Thymus (tissue), 11 donors: ENCODE data around the gene RPLP1. TPM values are rescaled to one million over a fixed set of nuclear protein-coding genes. Genes with fewer than 3 reads are reported as not detected.

Experiments
- DNase-seq, 9 donors: peaks; one replicate each; pipeline ENCODE4 v3.0.0-alpha.2; 2013; ENCODE audit warnings: low spot score in 9 of 9, low read depth in 6 of 9, missing footprints in 1 of 9
- H3K27ac ChIP-seq, 2 donors: one replicate each; pipeline ENCODE4 v1.5.1; 2013; ENCODE audit warnings: control low read depth in 1 of 2, low read depth in 1 of 2, low read length in 1 of 2, mild to moderate bottlenecking in 1 of 2, moderate library complexity in 1 of 2
- H3K27me3 ChIP-seq, 2 donors: one replicate each; pipeline ENCODE4 v1.5.1; 2013; ENCODE audit warnings: low read length in 1 of 2; ENCODE audit not compliant: control insufficient read depth in 2 of 2, insufficient read depth in 1 of 2
- H3K36me3 ChIP-seq, 2 donors: one replicate each; pipeline ENCODE4 v1.5.1; 2013; ENCODE audit warnings: low read length in 1 of 2, mild to moderate bottlenecking in 1 of 2, moderate library complexity in 1 of 2; ENCODE audit not compliant: control insufficient read depth in 2 of 2, insufficient read depth in 2 of 2
- H3K4me1 ChIP-seq, 2 donors: one replicate each; pipeline ENCODE4 v1.5.1; 2013; ENCODE audit warnings: low read length in 2 of 2; ENCODE audit not compliant: control insufficient read depth in 2 of 2, insufficient read depth in 2 of 2
- H3K4me3 ChIP-seq, 2 donors: one replicate each; pipeline ENCODE4 v1.5.1; 2013; ENCODE audit warnings: low read length in 2 of 2, control low read depth in 1 of 2, mild to moderate bottlenecking in 1 of 2
- H3K9me3 ChIP-seq, 2 donors: one replicate each; pipeline ENCODE4 v1.5.1; 2013; ENCODE audit warnings: low read length in 1 of 2, mild to moderate bottlenecking in 1 of 2; ENCODE audit not compliant: control insufficient read depth in 2 of 2, insufficient read depth in 1 of 2
- WGBS: extraction: QIAGEN DNeasy Blood & Tissue Kit; methylation state at CpG from one replicate; pipeline ENCODE4 v1.1.7; 2013; 5-methylcytosine and 5-hydroxymethylcytosine counted together
- polyA plus RNA-seq: library from polyadenylated mRNA; stranded (reverse); fragments of 200-250 nt; gene quantifications from one replicate; pipeline ENCODE4 v1.2.3, GENCODE V29; 2013
- total RNA-seq: library from RNA; stranded (reverse); fragments of 120-200 nt; gene quantifications from one replicate; pipeline ENCODE4 v1.2.4, GENCODE V29; 2013
- donor health status: healthy.

The RPLP1 gene
- total and polyA plus RNA-seq, 2 donors: 883 to 2,341 TPM

DNA sequence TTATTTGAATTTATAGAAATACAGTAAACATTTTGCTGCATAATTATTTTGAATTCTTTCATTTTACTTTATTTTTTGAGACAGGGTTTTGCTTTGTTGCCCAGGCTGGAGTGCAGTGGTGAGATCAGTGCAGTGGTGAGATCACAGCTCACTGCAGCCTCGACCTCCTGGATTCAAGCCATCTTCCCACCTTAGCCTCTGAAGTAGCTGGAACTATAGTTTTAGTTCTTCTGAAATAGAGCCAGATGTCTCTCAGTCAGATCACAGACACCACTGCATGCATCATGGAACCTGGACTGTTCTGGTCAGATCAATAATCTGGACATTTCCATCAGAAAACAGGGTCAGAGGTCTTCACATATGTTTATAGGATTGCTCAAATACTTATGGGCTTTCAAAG, 7.9 kb downstream of the RPLP1 start:
- Histone ChIP-seq H3K27ac (no peak overlapping the region), H3K4me1 (peaks cover 4 to 9% of the 10 kb centered on the region in 2 donors), H3K36me3 (peaks cover 10 to 21% of the 10 kb centered on the region in 2 donors), H3K9me3 (no peaks in the 10 kb centered on the region), H3K4me3 (no peak overlapping the region), H3K27me3 (no peaks in the 10 kb centered on the region)
- 84% methylated on average over 1 of the region's 1 CpG for WGBS
- no peak for DNase-seq

- Histone ChIP-seq H3K36me3 (peaks cover 0 to 6% of the 10 kb centered on the region in 2 donors), H3K4me3 (peak overlapping the region; percentile 59 to 63), H3K9me3 (no peaks in the 10 kb centered on the region), H3K27ac (no peak overlapping the region), H3K27me3 (no peaks in the 10 kb centered on the region), H3K4me1 (peaks cover 4 to 13% of the 10 kb centered on the region in 2 donors)
- no peak for DNase-seq
- 79% methylated on average over 23 of the region's 23 CpGs for WGBS
Observed at GRCh38 chr15:69462030-69462492, 9.4 kb downstream of the RPLP1 start.

DNA sequence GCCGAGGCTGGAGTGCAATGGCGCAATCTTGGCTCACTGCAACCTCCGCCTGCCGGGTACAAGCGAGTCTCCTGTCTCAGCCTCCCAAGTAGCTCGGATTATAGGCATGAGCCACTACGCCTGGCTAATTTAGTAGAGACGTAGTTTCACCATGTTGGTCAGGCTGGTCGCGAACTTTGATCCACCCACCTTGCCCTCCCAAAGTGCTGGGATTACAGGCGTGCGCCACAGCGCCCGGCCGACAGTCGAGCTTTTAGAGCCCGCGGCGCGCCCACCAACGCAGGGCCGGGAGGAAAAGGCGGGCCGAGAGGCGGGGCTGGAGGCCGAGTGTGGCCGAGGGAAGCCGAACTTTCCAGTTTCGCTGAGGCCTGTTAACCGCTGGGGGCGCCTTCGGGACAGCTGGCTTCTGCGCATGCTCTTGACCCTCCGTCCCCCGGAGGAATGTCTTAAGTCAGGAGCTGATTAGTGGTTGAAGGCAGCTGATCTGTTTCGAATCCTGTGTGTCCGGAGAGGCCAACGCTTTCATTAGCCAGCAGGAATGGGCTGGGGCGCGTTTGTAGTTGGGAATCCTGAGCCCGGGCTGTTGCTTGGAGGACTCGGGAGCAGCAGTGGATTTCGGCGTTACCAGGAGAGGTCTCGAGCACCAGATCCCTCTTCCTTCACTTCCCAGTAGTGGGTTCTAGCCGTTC, 10.0 kb downstream of the RPLP1 start:
- peak overlapping the region; percentile 81 to 86 for H3K27ac ChIP-seq
- H3K36me3 ChIP-seq: no peaks in the 10 kb centered on the region
- peak; percentile 80 to 96 (median 88) for DNase-seq
- peak overlapping the region; percentile 59 to 63 for H3K4me3 ChIP-seq
- H3K4me1 ChIP-seq: peaks cover 4 to 18% of the 10 kb centered on the region in 2 donors
- no peaks in the 10 kb centered on the region for H3K9me3 ChIP-seq
- WGBS: 7% methylated on average over 46 of the region's 46 CpGs
- no peaks in the 10 kb centered on the region for H3K27me3 ChIP-seq

GRCh38 chr15:69463182-69463756, 10.7 kb downstream of the RPLP1 start:
- peaks cover 9 to 24% of the 10 kb centered on the region in 2 donors for H3K4me1 ChIP-seq
- DNase-seq: no peak
- H3K36me3 ChIP-seq: no peaks in the 10 kb centered on the region
- no peaks in the 10 kb centered on the region for H3K27me3 ChIP-seq
- no peaks in the 10 kb centered on the region for H3K9me3 ChIP-seq
- WGBS: 34% methylated on average over 13 of the region's 13 CpGs
- peak overlapping the region; percentile 59 to 63 for H3K4me3 ChIP-seq
- peak overlapping the region; percentile 81 to 86 for H3K27ac ChIP-seq

GRCh38 chr15:69465253-69465652, 12.6 kb downstream of the RPLP1 start:
- Histone ChIP-seq H3K4me3 (no peak overlapping the region), H3K4me1 (peaks cover 24 to 41% of the 10 kb centered on the region in 2 donors)
- DNase-seq: no peak

GRCh38 chr15:69466733-69467132, 14.1 kb downstream of the RPLP1 start:
- no peak overlapping the region for H3K27ac ChIP-seq
- no peak for DNase-seq
- peaks cover 24 to 41% of the 10 kb centered on the region in 2 donors for H3K4me1 ChIP-seq
- H3K4me3 ChIP-seq: no peak overlapping the region
- H3K9me3 ChIP-seq: no peaks in the 10 kb centered on the region
- H3K36me3 ChIP-seq: no peaks in the 10 kb centered on the region
- no peaks in the 10 kb centered on the region for H3K27me3 ChIP-seq
- 88% methylated on average over 2 of the region's 2 CpGs for WGBS

More at GRCh38 chr15:69465253-69465652, 12.6 kb downstream of the RPLP1 start:
- Histone ChIP-seq H3K9me3 (no peaks in the 10 kb centered on the region), H3K27ac (no peak overlapping the region), H3K36me3 (no peaks in the 10 kb centered on the region), H3K27me3 (no peaks in the 10 kb centered on the region)
- WGBS: 96% methylated on average over 1 of the region's 1 CpG

GRCh38 chr15:69467636-69468035, 15.0 kb downstream of the RPLP1 start:
- WGBS: 93% methylated on average over 11 of the region's 11 CpGs
- no peak for DNase-seq

DNA sequence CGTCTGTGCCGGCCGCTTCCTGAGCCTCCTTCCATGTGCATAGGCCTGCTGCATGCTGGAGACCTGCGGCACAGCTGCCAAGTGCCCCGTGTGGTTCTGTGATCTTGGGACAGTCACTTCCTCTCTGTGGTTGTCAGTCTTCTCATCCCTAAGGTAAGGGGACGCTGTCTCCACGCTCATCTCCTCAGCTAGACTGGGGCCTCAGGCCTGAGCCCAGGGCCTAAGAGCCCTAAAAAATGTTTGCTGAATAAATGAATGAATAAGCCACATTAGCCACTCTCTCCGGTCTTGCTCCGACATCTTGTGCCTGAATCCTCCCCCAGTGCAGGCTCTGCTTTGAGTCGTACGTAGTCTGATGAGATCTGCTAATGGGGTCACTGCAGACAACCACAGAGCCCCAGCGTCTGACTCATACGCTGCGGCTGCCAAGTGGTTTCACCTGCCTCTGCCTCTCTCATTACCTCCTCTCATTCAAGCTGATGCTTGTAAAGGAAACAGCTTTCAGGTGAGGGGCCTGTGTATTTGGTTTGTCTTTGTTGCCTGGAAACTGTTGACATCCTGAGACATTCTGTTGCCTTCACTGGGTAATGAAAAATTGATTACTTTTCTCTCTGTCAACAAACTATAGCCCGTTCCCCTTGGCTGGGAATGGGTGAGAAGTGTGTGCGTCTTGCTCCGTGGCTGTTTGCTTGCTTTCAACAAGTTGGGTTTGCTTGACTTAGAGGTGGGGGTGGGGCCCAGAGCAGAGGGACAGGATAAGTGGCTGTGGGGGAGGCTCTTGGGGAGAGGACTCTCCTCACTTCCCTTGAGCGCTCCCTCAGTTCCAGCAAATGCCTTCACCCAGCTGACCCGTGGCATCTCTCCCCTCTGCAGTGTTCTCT, 15.9 kb downstream of the RPLP1 start:
- peaks cover 21 to 36% of the 10 kb centered on the region in 2 donors for H3K4me1 ChIP-seq
- WGBS: 37% methylated on average over 19 of the region's 19 CpGs
- peak in 7 of 9 donors; percentile 18 to 86 (median 60) for DNase-seq
- no peak overlapping the region for H3K4me3 ChIP-seq
- H3K9me3 ChIP-seq: no peaks in the 10 kb centered on the region
- H3K27me3 ChIP-seq: no peaks in the 10 kb centered on the region
- H3K27ac ChIP-seq: peak overlapping the region; percentile 84 to 92
- H3K36me3 ChIP-seq: no peaks in the 10 kb centered on the region

More at GRCh38 chr15:69467636-69468035, 15.0 kb downstream of the RPLP1 start:
- Histone ChIP-seq H3K27me3 (no peaks in the 10 kb centered on the region), H3K27ac (peak overlapping the region; percentile 22 to 84), H3K4me3 (no peak overlapping the region), H3K4me1 (peaks cover 24 to 41% of the 10 kb centered on the region in 2 donors), H3K36me3 (no peaks in the 10 kb centered on the region), H3K9me3 (no peaks in the 10 kb centered on the region)
